ENCODE measurements around the gene NOP16. TPM values are rescaled to one million over a fixed set of nuclear protein-coding genes. Genes with fewer than 3 reads are reported as not detected.

The NOP16 gene, protein sequence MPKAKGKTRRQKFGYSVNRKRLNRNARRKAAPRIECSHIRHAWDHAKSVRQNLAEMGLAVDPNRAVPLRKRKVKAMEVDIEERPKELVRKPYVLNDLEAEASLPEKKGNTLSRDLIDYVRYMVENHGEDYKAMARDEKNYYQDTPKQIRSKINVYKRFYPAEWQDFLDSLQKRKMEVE
- total RNA-seq (2014; rRNA removed; shearing (Covaris generic); ENCODE audit: low replicate concordance) = 146 and 237 TPM in 2 replicates

DNA sequence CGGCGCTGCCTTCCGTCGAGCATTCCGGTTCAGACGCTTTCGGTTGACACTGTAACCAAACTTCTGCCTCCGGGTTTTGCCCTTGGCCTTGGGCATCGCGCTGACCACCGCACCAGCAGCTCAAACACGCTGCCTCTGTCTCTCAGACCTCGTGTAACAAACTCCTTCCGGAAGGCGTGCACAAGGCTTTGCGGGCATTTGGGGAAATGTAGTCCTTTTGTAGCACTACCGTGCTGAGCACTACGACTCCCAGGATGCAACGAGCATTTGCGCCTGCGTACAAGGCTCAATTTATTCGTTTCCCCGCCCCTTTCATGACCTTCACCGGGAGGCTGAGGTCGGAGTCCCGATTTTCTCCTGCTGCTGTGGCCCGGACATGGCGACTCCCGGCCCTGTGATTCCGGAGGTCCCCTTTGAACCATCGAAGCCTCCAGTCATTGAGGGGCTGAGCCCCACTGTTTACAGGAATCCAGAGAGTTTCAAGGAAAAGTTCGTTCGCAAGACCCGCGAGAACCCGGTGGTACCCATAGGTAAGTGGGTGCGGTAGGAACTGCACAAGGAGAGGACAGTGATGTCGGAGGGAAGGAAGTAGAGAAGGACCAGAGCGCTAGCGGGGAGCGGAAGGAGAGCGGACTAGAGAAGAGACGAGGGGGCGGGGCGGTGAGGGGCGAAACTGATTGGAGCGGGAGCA is at the start of gene NOP16, which contains the start of gene HIGD2A:
NOP16 (minus strand) TSS at position 155 of the 691 bp plus-strand sequence; CDS start at position 96, 59 bp downstream.
HIGD2A (plus strand) TSS at position 308 of the 691 bp plus-strand sequence; CDS start at position 377, 69 bp downstream.
- peak; percentile 100 for DNase-seq

GRCh38 chr5:176436656-176437055 is 48.3 kb upstream of the NOP16 start:
- peak overlapping the region; percentile 41 for H3K4me3 ChIP-seq
- no peak for DNase-seq
- no peaks in the 10 kb centered on the region for H3K36me3 ChIP-seq

More for the DNA sequence above, at the start of gene NOP16, which contains the start of gene HIGD2A:
- Histone ChIP-seq H3K4me3 (peak within 1 kb of the TSS; percentile 95), H3K9me3 (no peaks in the 10 kb centered on the region), H3K36me3 (peaks cover 87% of the 10 kb centered on the region), H3K27me3 (no peaks in the 10 kb centered on the region)

DNA sequence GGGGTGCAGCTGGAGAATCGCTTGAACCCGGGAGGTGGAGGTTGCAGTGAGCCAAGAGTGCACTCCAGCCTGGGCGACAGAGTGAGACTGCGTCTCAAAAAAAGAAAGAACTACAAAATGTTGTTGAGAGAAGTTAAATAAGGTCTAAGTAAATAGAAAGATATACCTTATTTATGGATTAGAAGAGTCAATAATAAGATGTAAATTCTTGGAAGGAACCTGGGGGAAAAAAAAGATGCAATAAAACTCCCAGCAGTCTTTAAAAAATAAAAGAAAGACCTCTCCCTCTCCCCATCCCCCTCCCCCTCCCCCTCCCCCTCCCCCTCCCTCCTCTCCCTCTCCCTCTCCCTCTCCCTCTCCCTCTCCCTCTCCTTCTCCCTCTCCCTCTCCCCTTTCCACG is 44.3 kb upstream of the NOP16 start:
- Histone ChIP-seq H3K4me3 (peak overlapping the region; percentile 36), H3K36me3 (no peaks in the 10 kb centered on the region), H3K27me3 (peaks cover 4% of the 10 kb centered on the region), H3K9me3 (no peaks in the 10 kb centered on the region)
- DNase-seq = no peak

More at GRCh38 chr5:176436656-176437055, 48.3 kb upstream of the NOP16 start:
- no peaks in the 10 kb centered on the region for H3K9me3 ChIP-seq
- peaks cover 4% of the 10 kb centered on the region for H3K27me3 ChIP-seq

GRCh38 chr5:176429972-176430371 is 41.6 kb upstream of the NOP16 start:
- no peaks in the 10 kb centered on the region for H3K9me3 ChIP-seq
- no peak for DNase-seq
- H3K36me3 ChIP-seq = no peaks in the 10 kb centered on the region
- H3K27me3 ChIP-seq = peaks cover 4% of the 10 kb centered on the region
- no peak overlapping the region for H3K4me3 ChIP-seq

GRCh38 chr5:176427971-176428370 is 39.6 kb upstream of the NOP16 start:
- H3K9me3 ChIP-seq = no peaks in the 10 kb centered on the region
- H3K27me3 ChIP-seq = peaks cover 4% of the 10 kb centered on the region
- peak; percentile 38 for DNase-seq

GRCh38 chr5:176426876-176427275 is 38.5 kb upstream of the NOP16 start:
- no peak for DNase-seq
- Histone ChIP-seq H3K9me3 (no peaks in the 10 kb centered on the region), H3K36me3 (no peaks in the 10 kb centered on the region), H3K4me3 (no peak overlapping the region), H3K27me3 (peaks cover under 1% of the 10 kb centered on the region)

More at GRCh38 chr5:176427971-176428370, 39.6 kb upstream of the NOP16 start:
- H3K36me3 ChIP-seq = no peaks in the 10 kb centered on the region
- no peak overlapping the region for H3K4me3 ChIP-seq

DNA sequence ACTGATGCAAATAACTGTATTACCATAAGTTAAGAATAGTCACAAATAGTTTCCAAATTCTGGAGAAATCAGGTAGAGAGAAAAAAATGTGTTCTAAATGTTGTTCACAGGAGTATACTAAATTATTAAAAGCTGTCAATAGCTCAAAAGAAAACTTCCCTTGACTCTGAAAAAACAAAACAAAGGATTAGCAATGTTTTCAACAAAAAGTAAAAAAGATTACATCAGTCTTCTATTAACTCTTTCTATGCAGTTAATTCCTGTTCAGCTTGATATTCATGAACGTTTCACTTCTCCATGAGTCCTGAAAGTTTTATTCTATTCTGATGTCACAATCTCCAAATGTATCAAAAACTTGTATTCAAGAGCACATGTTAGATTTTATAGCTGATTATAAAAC is 37.4 kb upstream of the NOP16 start:
- no peaks in the 10 kb centered on the region; the same call in 1 of the 2 replicates for H3K27me3 ChIP-seq
- H3K4me3 ChIP-seq = no peak overlapping the region
- no peak for DNase-seq
- no peaks in the 10 kb centered on the region for H3K36me3 ChIP-seq
- peaks cover 2% of the 10 kb centered on the region; the same call in 1 of the 2 replicates for H3K9me3 ChIP-seq

- peaks cover 7% of the 10 kb centered on the region for H3K9me3 ChIP-seq
- no peak overlapping the region for H3K4me3 ChIP-seq
- no peak for DNase-seq
- H3K36me3 ChIP-seq = no peaks in the 10 kb centered on the region
- no peaks in the 10 kb centered on the region; the same call in none of the 2 replicates for H3K27me3 ChIP-seq
Observed at GRCh38 chr5:176425138-176425537, 36.7 kb upstream of the NOP16 start.

- no peak overlapping the region for H3K4me3 ChIP-seq
- DNase-seq = no peak
- peaks cover 7% of the 10 kb centered on the region for H3K9me3 ChIP-seq
- H3K36me3 ChIP-seq = no peaks in the 10 kb centered on the region
- H3K27me3 ChIP-seq = no peaks in the 10 kb centered on the region; the same call in none of the 2 replicates
Observed at GRCh38 chr5:176424181-176424580, 35.8 kb upstream of the NOP16 start.

GRCh38 chr5:176420972-176421544 is 32.7 kb upstream of the NOP16 start:
- Histone ChIP-seq H3K9me3 (peaks cover 7% of the 10 kb centered on the region), H3K4me3 (no peak overlapping the region), H3K36me3 (no peaks in the 10 kb centered on the region), H3K27me3 (no peaks in the 10 kb centered on the region; the same call in none of the 2 replicates)
- no peak for DNase-seq

DNA sequence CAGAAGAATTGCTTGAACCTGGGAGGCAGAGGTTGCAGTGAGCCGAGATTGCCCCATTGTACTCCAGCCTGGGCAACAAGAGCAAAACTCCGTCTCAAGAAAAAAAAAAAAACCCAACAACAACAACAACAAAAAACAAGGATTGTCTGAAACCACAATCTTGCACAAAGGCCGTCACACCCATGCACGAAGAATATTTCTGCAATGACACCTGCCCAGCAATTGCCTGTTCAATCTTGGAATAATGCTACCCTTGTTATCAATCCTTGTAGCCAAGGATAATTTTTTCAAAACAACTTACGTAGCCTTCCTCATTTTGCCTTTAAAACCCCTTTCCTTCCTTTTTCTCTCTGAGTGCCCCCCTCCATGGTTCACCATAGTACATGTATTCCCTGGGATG is 31.7 kb upstream of the NOP16 start:
- H3K27me3 ChIP-seq = no peaks in the 10 kb centered on the region; the same call in none of the 2 replicates
- DNase-seq = no peak
- peaks cover 7% of the 10 kb centered on the region for H3K9me3 ChIP-seq
- H3K4me3 ChIP-seq = no peak overlapping the region
- no peaks in the 10 kb centered on the region for H3K36me3 ChIP-seq

DNA sequence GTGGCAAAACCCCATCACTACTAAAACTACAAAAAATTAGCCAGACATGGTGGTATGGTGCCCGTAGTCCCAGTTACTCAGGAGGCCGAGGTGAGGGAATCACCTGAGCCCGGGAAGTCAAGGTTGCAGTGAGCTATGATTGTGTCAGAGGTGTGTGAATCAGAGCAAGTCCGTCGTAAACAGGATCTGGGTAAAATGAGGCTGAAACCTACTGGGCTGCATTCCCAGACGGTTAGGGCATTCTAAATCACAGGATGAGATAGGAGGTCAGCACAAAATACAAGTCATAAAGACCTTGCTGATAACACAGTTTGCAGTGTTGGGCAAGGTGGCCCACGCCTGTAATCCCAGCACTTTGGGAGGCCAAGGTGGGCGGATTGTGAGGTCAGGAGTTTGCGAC is 29.9 kb upstream of the NOP16 start:
- no peak overlapping the region for H3K4me3 ChIP-seq
- peaks cover 7% of the 10 kb centered on the region for H3K9me3 ChIP-seq
- H3K36me3 ChIP-seq = peaks cover 5% of the 10 kb centered on the region
- DNase-seq = no peak
- no peaks in the 10 kb centered on the region; the same call in none of the 2 replicates for H3K27me3 ChIP-seq

- H3K36me3 ChIP-seq = peaks cover 7% of the 10 kb centered on the region
- peak overlapping the region; percentile 74 for H3K4me3 ChIP-seq
- no peak for DNase-seq
- H3K9me3 ChIP-seq = peaks cover 7% of the 10 kb centered on the region
- H3K27me3 ChIP-seq = no peaks in the 10 kb centered on the region; the same call in 1 of the 2 replicates
Observed at GRCh38 chr5:176416965-176417364, 28.6 kb upstream of the NOP16 start.

- peak; percentile 91 for DNase-seq
Observed at GRCh38 chr5:176415952-176416924, 27.8 kb upstream of the NOP16 start, which contains the start of gene CLTB. CLTB (minus strand) TSS chr5:176416539; CDS start chr5:176416363, 176 bp downstream.

DNA sequence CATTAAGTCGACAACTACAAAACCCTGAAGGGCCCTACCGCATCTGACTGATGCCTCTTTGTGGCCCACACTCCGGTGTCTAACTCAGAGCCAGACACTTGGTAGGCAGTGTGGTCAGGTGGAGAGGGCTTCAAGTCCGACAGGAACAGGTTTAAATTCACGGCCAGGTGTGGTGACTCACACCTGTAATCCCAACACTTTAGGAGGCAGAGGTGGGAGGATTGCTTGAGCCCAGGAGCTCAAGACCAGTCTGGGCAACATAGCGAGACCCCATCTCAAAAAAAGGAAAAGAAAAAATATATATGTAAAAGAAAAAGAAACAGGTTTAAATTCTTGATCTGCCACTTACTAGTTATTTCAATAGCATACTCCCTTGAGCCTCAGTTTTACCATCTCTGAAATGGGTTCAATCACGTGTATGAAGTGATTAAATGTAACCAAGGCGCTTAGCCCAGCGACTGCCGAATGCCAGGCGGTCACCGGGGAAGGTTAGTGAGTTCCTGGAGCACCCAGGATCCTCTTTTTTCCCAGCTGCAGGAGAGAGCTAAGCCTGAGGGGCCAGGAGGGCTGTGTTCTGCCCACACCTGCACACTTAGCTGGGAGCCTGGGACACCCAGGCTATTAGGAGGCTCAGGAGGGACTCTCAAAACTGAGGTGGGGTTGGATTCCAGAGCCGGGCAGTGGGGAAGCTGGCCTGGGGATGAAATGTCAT is 27.0 kb upstream of the NOP16 start:
- Histone ChIP-seq H3K36me3 (peaks cover 8% of the 10 kb centered on the region), H3K4me3 (peak overlapping the region; percentile 74), H3K9me3 (peaks cover 1% of the 10 kb centered on the region; the same call in 1 of the 2 replicates), H3K27me3 (no peaks in the 10 kb centered on the region; the same call in 1 of the 2 replicates)
- DNase-seq = no peak

More at GRCh38 chr5:176415952-176416924, 27.8 kb upstream of the NOP16 start, which contains the start of gene CLTB:
- H3K4me3 ChIP-seq = peak within 1 kb of the TSS; percentile 74
- peaks cover 7% of the 10 kb centered on the region for H3K36me3 ChIP-seq
- H3K9me3 ChIP-seq = peaks cover 5% of the 10 kb centered on the region; the same call in 1 of the 2 replicates
- no peaks in the 10 kb centered on the region; the same call in 1 of the 2 replicates for H3K27me3 ChIP-seq

Measured in MG63 (cell line).